EH (cell line): ENCODE data around the gene JPT1.
A peak's percentile ranks its signal among the peaks of the same experiment; 100 is the strongest.
"Not testable (repeated sequence)": the region's sequence is repeated elsewhere in the genome, so short reads cannot be mapped to it uniquely, and the experiment has no call there.

ENCODE experiments used
- DNase-seq: peaks from one replicate; pipeline ENCODE4 v3.0.0-alpha.2; 2015; ENCODE audit warnings: low read depth

JPT1 gene

DNA sequence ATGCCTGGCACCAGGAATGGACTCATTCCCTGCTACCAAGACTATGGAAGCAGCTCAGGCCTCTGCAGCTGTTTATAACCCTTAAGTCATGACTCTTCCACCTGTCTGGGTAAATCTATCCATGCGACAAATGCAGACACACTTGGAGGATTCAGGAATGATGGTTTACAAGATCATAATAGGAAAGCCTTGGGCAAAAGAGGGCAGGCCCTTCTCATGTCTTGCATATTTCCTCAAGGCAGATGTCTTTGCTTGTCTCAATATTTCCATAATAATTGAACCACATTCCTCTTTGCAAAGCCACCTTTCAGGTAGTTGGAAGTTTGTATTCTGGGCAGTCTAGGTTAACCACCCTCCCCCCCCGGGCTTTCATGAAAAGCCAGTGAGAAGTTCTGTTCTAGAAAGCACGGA is 884 bp upstream of the JPT1 start:
- no peak for DNase-seq

- DNase-seq: no peak
Observed at GRCh38 chr17:75153780-75154194, 525 bp downstream of the JPT1 start.

DNA sequence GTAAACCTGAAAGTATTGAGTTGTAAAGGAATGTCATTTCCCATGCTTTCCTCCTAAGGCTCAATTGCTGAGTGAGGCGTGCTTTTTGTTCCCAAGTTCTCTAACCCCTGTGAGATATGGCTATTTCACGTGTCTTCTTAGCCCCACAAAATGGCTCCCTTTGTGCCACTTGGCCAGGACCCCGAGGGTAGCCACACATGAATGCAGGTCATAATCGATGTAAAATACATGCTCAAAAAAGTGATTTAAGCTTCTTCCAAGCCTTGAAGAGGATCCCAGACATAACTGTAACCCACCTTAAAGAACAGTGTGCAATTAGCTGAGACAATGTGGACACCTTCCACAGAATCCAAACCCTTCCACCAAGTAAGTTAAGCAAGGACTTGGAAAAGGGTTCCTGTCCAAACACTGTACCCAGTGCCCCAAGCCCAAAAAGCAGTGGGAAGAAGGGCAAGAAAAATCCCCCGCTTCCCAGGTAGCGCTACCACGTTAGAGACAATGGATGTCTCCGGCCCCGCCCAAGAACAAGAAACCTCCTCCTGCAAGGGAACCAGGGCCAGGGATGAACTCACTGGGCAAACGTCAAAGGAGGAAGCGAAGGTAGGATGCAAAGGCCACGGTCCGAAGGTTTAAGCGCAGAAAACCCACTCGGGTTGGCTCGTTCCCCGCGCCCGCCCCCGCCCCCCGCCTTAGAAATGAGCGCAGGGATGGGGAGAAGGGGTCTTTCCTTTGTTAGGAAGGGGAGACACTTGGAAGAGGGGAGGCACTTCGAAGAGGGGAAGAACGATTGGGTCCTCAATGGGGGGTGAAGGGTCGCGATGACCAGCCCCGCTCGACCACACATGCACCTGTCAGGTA is 1.2 kb downstream of the JPT1 start:
- DNase-seq: peak; percentile 49

- no peak for DNase-seq
Observed at GRCh38 chr17:75152523-75152921, 1.8 kb downstream of the JPT1 start.

DNA sequence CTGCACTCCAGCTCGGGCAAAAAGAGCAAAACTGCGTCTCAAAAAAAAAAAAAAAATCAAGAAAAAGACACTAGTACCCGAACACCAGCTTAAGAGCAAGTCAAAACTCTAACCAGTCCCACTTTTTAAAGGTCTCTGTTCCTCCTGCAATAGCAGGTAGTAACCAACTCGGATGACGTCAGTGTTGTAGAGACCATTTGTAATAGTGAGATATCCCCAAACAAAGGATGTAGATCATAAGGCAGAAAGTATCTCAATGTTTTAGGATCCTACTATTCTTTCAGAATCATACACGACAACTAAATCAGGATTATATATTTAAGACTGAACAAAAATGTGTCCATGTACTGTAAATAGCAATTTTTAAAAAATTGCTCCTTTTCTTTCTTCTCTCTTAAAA is 2.4 kb downstream of the JPT1 start:
- no peak for DNase-seq

- no peak for DNase-seq
Observed at GRCh38 chr17:75147878-75148546, 6.3 kb downstream of the JPT1 start.

- DNase-seq: peak; percentile 48
Observed at GRCh38 chr17:75146592-75146991, 7.7 kb downstream of the JPT1 start.

- DNase-seq: no peak
Observed at GRCh38 chr17:75144816-75145512, 9.3 kb downstream of the JPT1 start.

- DNase-seq: no peak
Observed at GRCh38 chr17:75142236-75142971, 11.9 kb downstream of the JPT1 start.

DNA sequence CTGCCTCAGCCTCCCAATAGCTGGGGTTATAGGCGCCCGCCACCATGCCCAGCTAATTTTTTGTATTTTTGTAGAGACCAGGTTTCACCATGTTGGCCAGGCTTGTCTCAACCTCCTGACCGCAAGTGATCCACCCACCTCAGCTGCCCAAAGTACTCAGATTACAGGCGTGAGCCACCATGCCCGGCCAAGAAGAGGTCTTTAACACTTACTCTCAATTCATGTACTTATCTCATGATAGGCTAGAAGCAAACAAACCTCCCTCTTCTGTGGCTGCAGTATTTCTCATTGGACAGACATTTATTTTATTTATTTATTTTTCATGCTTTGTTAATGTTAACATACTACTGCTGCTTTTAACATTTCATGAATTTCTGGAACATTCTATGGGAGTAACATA is 15.8 kb downstream of the JPT1 start:
- no peak for DNase-seq

DNA sequence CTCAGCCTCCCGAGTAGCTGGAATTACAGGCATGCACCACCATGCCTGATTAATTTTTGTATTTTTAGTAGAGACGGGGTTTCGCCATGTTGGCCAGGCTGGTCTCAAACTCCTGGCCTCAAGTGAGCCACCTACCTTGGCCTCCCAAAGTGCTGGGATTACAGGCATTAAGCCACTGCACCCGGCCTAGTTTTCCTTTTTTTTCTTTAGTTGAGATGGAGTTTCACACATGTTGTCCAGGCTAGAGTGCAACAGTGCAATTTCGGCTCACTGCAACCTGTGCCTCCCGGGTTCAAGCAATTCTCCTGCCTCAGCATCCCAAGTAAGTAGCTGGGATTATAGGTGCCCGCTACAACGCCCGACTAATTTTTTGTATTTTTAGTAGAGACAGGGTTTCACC is 16.6 kb downstream of the JPT1 start:
- DNase-seq: not testable (repeated sequence)

GRCh38 chr17:75135946-75136345 is 18.4 kb downstream of the JPT1 start:
- no peak for DNase-seq

DNA sequence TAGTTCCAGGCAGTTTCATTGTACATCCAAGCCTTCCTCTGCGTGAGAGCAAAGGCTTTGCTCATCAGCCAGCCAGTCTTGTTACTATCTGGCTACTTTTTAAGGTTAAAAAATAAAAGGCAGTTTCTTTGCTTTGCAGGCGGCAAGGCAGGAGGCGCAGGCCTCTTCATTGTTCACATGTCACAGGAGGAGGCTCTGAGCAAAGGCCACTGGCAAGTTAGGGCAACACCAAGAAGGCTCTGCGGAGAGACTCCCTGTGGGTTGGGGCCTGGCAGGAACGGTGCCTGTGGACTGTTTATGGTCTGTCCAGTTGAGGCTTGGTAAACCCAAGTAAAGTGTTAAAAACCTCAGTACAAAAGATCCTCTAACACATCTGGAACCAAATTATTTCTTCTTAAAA is 18.9 kb downstream of the JPT1 start:
- no peak for DNase-seq

DNA sequence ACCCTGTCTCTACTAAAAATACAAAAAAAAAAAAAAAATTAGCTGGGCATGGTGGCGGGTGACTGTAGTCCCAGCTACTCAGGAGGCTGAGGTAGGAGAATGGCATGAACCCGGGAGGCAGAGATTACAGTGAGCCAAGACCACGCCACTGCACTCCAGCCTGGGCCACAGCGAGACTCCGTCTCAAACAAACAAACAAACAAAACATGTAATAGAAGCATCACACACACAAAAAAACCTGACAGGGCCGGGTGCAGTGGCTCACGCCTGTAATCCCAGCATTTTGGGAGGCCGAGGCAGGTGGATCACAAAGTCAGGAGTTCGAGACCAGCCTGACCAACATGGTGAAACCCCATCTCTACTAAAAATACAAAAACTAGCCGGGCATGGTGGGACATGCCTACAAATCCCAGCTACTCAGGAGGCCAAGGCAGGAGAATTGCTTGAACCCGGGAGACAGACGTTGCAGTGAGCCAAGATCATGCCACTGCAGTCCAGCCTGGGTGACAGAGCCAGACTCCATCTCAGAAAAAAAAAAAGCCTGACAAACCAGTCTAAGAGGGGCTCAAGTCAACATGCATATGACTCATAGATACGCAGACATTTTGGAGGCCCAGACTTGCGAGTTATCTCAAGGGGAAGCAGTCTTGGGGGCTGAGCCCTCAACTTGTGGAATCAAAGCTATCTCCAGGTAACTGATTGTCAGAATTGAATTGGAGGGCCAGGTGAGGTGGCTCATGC is 20.5 kb downstream of the JPT1 start:
- not testable (repeated sequence) for DNase-seq

DNA sequence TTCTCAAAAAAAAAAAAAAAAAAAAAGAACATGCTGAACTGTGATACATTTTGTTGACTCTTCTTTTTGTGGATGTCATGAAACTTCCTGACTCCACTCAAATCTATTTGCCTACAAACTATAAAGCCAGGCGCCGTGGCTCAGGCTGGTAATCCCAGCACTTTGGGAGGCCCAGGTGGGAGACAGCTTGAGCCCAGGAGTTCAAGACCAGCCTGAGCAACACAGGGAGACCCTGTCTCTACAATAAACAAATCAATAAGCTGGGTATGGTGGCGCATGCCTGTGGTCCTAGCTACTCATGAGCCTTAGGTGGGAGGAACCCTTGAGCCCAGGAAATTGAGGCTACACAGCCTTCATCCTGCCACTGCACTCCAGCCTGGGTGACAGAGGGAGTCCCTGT is 21.3 kb downstream of the JPT1 start:
- DNase-seq: no peak

- not testable (repeated sequence) for DNase-seq
Observed at GRCh38 chr17:75132018-75133000, 22.0 kb downstream of the JPT1 start.

- peak; percentile 86 for DNase-seq
Observed at GRCh38 chr17:75131278-75132017, 22.9 kb downstream of the JPT1 start, which contains the start of gene NT5C. Gene NT5C, minus strand, starts transcription at chr17:75131742. Its CDS starts 35 bp downstream, at chr17:75131707.

- peak; percentile 68 for DNase-seq
Observed at GRCh38 chr17:75130632-75131277, 23.6 kb downstream of the JPT1 start.
